KOPT-K1 (cell line): Measurements from ENCODE around the gene PIAS4.
"Not testable (repeated sequence)": the region's sequence is repeated elsewhere in the genome, so short reads cannot be mapped to it uniquely, and the experiment has no call there.

Experiments
- H3K27ac ChIP-seq: fragments of 200-600 bp; sonication (generic); 2 replicates; pipeline ENCODE4 v1.5.1; 2016; ENCODE audit warnings: antibody characterized with exemption, mild to moderate bottlenecking, low read depth, low read length; ENCODE audit not compliant: poor library complexity, severe bottlenecking
- H3K36me3 ChIP-seq: fragments of 200-600 bp; sonication (generic); 2 replicates; pipeline ENCODE4 v1.5.1; 2017; ENCODE audit warnings: antibody characterized with exemption, mild to moderate bottlenecking, low read length, moderate library complexity; ENCODE audit not compliant: insufficient read depth
- H3K9me3 ChIP-seq: fragments of 200-600 bp; sonication (generic); 2 replicates; pipeline ENCODE4 v1.5.1; 2017; ENCODE audit warnings: antibody characterized with exemption, low read length, mild to moderate bottlenecking; ENCODE audit not compliant: insufficient read depth, poor library complexity, severe bottlenecking

Gene PIAS4

DNA sequence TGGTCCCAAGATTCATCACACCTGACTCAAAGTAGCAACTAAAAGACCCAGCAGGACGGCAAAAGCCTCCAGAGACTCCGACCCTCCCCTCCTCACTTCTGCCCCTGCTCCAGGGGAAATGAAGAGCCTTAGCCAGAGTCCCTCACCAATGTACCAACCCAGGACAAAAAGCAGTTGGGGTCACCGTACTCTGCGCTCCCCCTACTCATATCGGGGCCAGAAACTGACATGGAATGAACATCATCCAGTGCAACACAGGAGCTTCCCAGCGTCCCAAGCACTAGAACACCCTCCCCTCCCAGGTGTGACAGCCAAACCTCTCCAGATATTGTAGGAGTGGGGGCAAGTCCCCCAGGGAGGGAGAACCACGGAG is 24.0 kb upstream of the PIAS4 start:
- Histone ChIP-seq H3K27ac (peak overlapping the region; percentile 84), H3K9me3 (no peaks in the 10 kb centered on the region), H3K36me3 (peaks cover 62% of the 10 kb centered on the region)

DNA sequence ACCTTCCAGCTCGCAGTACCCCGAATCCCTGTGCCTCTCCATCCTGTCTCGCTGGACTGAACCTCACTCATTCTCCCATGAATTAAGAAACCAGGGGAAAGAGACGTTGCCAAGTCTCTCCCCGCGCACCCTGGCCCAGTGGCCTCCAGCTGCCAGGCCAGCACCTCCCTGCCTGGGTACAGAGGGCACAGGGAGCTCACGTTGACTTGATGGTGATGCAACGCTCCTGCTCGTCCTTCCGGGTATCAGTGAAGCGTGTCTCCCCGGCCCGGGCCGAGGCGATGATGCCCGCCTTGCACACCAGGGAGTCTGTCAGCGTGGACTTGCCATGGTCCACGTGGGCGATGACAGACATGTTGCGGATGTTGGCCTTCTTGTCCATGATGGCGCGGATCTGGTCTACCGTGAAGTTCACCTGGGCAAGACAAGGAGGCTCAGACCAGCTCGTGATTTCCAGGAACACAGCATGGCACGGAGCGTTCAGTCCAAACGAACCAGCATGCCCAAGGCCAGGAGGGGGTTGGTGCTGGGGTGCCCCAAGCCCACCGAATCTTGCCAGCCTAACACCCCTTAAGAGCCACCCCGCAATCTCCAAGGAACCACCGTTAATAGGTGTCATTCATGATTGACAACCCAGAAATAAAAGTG is 23.5 kb upstream of the PIAS4 start:
- Histone ChIP-seq H3K27ac (peak overlapping the region; percentile 84), H3K36me3 (peaks cover 57% of the 10 kb centered on the region), H3K9me3 (no peaks in the 10 kb centered on the region)

DNA sequence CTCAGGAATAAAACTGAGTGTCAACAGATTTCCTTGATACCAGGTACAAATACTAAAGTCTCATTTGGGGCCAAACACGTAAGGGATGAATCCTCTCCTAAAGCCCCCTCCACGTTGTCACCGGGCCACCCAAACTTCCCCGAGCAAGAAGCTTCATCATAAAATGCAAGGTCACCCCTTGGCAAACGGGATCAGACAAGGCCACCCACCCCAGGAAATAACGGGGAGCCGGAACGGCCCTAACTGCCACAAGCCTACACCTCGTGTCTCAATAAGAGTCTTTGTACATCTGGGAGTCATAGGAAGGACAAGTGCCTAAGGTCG is 23.0 kb upstream of the PIAS4 start:
- Histone ChIP-seq H3K36me3 (peaks cover 52% of the 10 kb centered on the region), H3K9me3 (no peaks in the 10 kb centered on the region), H3K27ac (peak overlapping the region; percentile 84)

GRCh38 chr19:3984908-3985642 is 22.5 kb upstream of the PIAS4 start, which contains the start of gene EEF2:
Gene EEF2, minus strand, starts transcription at chr19:3985463. Its CDS starts 83 bp downstream, at chr19:3985380.
- Histone ChIP-seq H3K9me3 (no peaks in the 10 kb centered on the region), H3K27ac (peak within 1 kb of the TSS; percentile 84), H3K36me3 (peaks cover 47% of the 10 kb centered on the region)

GRCh38 chr19:3985643-3986259 is 21.8 kb upstream of the PIAS4 start:
- H3K9me3 ChIP-seq, result no peaks in the 10 kb centered on the region
- H3K36me3 ChIP-seq, result peaks cover 40% of the 10 kb centered on the region
- H3K27ac ChIP-seq, result peak overlapping the region; percentile 84

DNA sequence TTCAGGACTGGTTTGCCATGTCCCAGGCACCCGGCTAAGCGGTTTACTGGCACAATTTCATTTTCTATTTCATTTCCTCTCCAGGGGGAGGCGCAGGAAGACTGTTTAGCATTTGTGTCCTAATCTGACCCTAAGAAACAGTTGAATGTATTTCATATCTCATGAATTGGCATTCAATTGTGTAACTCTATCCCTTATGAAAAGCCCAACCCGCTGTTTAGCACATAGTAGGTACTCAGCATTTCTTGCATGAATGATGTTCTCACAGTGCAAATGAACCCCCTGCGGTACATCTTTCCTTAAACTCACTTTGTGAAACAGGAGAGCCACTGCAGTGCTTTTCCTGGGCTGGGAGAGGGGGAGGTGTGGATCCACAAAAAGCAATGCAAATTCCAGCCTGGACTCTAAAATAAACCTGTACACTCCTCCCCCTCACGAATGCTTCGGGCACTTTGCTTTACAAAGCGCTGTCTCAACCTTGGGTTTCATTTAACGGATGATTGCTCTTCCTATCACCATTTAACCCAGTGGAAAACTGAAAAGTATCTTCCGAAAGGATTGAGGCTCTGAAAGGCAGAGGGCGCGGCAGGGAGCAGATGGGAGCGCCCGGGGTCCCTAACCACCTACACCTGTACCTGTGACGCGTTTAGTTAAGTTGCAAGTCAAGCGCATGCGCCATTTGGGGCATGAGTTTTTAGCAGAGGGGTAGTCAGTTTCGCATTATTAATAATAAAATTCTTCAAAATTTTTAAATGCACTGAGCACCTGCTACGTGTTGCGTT is 21.1 kb upstream of the PIAS4 start:
- no peaks in the 10 kb centered on the region for H3K9me3 ChIP-seq
- H3K36me3 ChIP-seq, result peaks cover 33% of the 10 kb centered on the region
- H3K27ac ChIP-seq, result peak overlapping the region; percentile 84

- no peaks in the 10 kb centered on the region for H3K9me3 ChIP-seq
- peak overlapping the region; percentile 16 for H3K27ac ChIP-seq
- H3K36me3 ChIP-seq, result peaks cover 19% of the 10 kb centered on the region
Measured at GRCh38 chr19:3987619-3988371, 19.7 kb upstream of the PIAS4 start.

GRCh38 chr19:3990815-3991117 is 16.8 kb upstream of the PIAS4 start:
- Histone ChIP-seq H3K9me3 (no peaks in the 10 kb centered on the region), H3K36me3 (no peaks in the 10 kb centered on the region), H3K27ac (no peak overlapping the region)

DNA sequence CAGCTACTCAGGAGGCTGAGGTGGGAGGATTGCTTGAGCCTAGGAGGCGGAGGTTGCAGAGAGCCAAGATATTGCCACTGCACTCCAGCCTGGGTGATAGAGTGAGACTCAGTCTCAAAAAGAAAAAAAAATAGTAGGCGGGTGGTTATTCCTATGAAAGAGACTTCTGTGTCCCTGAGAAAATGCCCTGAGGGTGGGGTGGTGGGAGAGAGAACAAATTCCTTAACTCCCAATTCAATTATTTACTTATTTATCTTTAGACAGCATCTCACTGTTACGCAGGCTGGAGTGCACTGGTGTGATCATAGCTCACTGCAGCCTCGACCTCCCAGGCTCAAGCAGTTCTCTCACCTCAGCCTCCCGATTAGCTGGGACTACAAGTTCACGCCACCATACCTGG is 11.9 kb upstream of the PIAS4 start:
- H3K27ac ChIP-seq, result no peak overlapping the region
- no peaks in the 10 kb centered on the region for H3K9me3 ChIP-seq
- H3K36me3 ChIP-seq, result no peaks in the 10 kb centered on the region

GRCh38 chr19:3998667-3999412 is 8.7 kb upstream of the PIAS4 start:
- H3K9me3 ChIP-seq, H3K27ac ChIP-seq, H3K36me3 ChIP-seq: not testable (repeated sequence)

GRCh38 chr19:4000798-4001197 is 6.7 kb upstream of the PIAS4 start:
- not testable (repeated sequence) for H3K9me3 ChIP-seq, H3K27ac ChIP-seq, H3K36me3 ChIP-seq

- not testable (repeated sequence) for H3K9me3 ChIP-seq, H3K36me3 ChIP-seq, H3K27ac ChIP-seq
Measured at GRCh38 chr19:4005436-4005835, 2.1 kb upstream of the PIAS4 start.

GRCh38 chr19:4007836-4008539 is 452 bp downstream of the PIAS4 start:
- no peaks in the 10 kb centered on the region for H3K9me3 ChIP-seq
- H3K27ac ChIP-seq, result peak overlapping the region; percentile 90
- peaks cover 14% of the 10 kb centered on the region for H3K36me3 ChIP-seq
